NT2/D1 (cell line): ENCODE results near the gene MRPS34.
"Not testable (repeated sequence)": the region's sequence is repeated elsewhere in the genome, so short reads cannot be mapped to it uniquely, and the experiment has no call there.

Experiments used
- DNase-seq: peaks from one replicate; pipeline ENCODE4 v3.0.0-alpha.2; 2011; ENCODE audit warnings: low read depth, low spot score
- H3K27me3 ChIP-seq: 2 replicates; pipeline ENCODE4 v1.6.0; 2011; ENCODE audit warnings: mild to moderate bottlenecking; ENCODE audit not compliant: insufficient read length, insufficient read depth
- H3K36me3 ChIP-seq: 2 replicates; pipeline ENCODE4 v1.6.1; 2011; ENCODE audit warnings: mild to moderate bottlenecking, low read length, mixed read lengths; ENCODE audit not compliant: insufficient read depth, insufficient read length
- H3K4me1 ChIP-seq: 2 replicates; pipeline ENCODE4 v1.5.1; 2011; ENCODE audit not compliant: insufficient read depth, insufficient read length
- H3K4me3 ChIP-seq: 2 replicates; pipeline ENCODE4 v1.5.1; 2011; ENCODE audit warnings: low read depth; ENCODE audit not compliant: insufficient read length
- H3K9ac ChIP-seq: 2 replicates; pipeline ENCODE4 v1.6.0; 2011; ENCODE audit warnings: low read depth; ENCODE audit not compliant: insufficient read length
- H3K9me3 ChIP-seq: 2 replicates; pipeline ENCODE4 v1.5.1; 2011; ENCODE audit warnings: mild to moderate bottlenecking, low read length; ENCODE audit not compliant: insufficient read depth
- SUZ12 ChIP-seq: IDR thresholded peaks from 2 replicates; pipeline ENCODE4 v1.6.1; 2011; ENCODE audit not compliant: insufficient read length, insufficient read depth; ENCODE audit errors: extremely low read depth
- YY1 ChIP-seq: IDR thresholded peaks from 2 replicates; pipeline ENCODE4 v1.6.1; 2011; ENCODE audit not compliant: insufficient read length, insufficient read depth
- ZNF274 ChIP-seq: IDR thresholded peaks from 2 replicates; pipeline ENCODE4 v1.6.1; 2011; ENCODE audit warnings: mild to moderate bottlenecking, low read depth, low read length

Gene MRPS34

GRCh38 chr16:1809281-1809801 is 36.4 kb upstream of the MRPS34 start:
- TF ChIP-seq ZNF274 (no peak), YY1 (no peak), SUZ12 (no peak)
- peaks cover 31% of the 10 kb centered on the region for H3K36me3 ChIP-seq
- no peaks in the 10 kb centered on the region for H3K9me3 ChIP-seq
- peak overlapping the region; percentile 18 for H3K9ac ChIP-seq
- DNase-seq, result no peak
- H3K4me1 ChIP-seq, result no peaks in the 10 kb centered on the region
- H3K4me3 ChIP-seq, result no peak overlapping the region
- H3K27me3 ChIP-seq, result no peaks in the 10 kb centered on the region

- Histone ChIP-seq H3K27me3 (no peaks in the 10 kb centered on the region), H3K4me1 (no peaks in the 10 kb centered on the region), H3K4me3 (no peak overlapping the region), H3K9me3 (no peaks in the 10 kb centered on the region), H3K36me3 (peaks cover 32% of the 10 kb centered on the region), H3K9ac (no peak overlapping the region)
- TF ChIP-seq SUZ12 (no peak), ZNF274 (no peak), YY1 (no peak)
- no peak for DNase-seq
These were observed 35.8 kb upstream of the MRPS34 start for GRCh38 chr16:1808691-1809090.

DNA sequence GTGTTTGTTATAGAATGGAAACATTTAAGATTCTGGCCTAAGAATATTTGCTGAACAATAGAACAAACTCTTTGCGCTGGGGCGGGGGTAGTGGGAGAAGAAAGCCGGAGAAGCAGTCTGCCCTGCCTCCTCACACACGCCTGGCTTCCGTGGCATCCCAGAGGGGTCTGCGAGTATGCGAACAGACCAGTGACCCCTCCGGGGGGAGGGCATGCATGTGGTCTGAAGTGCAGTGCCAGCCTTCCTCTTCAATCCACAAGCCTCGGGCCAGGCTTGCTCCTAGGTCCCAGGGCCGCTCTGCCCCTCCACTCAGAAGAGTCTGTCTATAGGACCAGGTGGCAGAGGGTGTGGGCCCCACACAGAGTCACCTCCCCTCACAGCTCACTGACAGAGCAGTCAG is 34.7 kb upstream of the MRPS34 start:
- Histone ChIP-seq H3K36me3 (peaks cover 32% of the 10 kb centered on the region), H3K27me3 (no peaks in the 10 kb centered on the region), H3K9me3 (no peaks in the 10 kb centered on the region), H3K4me3 (no peak overlapping the region), H3K4me1 (no peaks in the 10 kb centered on the region), H3K9ac (no peak overlapping the region)
- DNase-seq, result no peak
- TF ChIP-seq ZNF274 (no peak), YY1 (no peak), SUZ12 (no peak)

- Histone ChIP-seq H3K9ac (no peak overlapping the region), H3K27me3 (no peaks in the 10 kb centered on the region), H3K4me1 (no peaks in the 10 kb centered on the region), H3K9me3 (peaks cover 41% of the 10 kb centered on the region), H3K36me3 (peaks cover 15% of the 10 kb centered on the region), H3K4me3 (no peak overlapping the region)
- no peak for DNase-seq
- TF ChIP-seq YY1 (no peak), SUZ12 (no peak), ZNF274 (no peak)
These were observed 27.8 kb upstream of the MRPS34 start for GRCh38 chr16:1800701-1801100.

- not testable (repeated sequence) for DNase-seq, H3K9ac ChIP-seq, H3K4me1 ChIP-seq, H3K27me3 ChIP-seq, H3K36me3 ChIP-seq, H3K4me3 ChIP-seq
- H3K9me3 ChIP-seq, result peaks cover 41% of the 10 kb centered on the region
These were observed 26.3 kb upstream of the MRPS34 start for GRCh38 chr16:1799263-1799662.

DNA sequence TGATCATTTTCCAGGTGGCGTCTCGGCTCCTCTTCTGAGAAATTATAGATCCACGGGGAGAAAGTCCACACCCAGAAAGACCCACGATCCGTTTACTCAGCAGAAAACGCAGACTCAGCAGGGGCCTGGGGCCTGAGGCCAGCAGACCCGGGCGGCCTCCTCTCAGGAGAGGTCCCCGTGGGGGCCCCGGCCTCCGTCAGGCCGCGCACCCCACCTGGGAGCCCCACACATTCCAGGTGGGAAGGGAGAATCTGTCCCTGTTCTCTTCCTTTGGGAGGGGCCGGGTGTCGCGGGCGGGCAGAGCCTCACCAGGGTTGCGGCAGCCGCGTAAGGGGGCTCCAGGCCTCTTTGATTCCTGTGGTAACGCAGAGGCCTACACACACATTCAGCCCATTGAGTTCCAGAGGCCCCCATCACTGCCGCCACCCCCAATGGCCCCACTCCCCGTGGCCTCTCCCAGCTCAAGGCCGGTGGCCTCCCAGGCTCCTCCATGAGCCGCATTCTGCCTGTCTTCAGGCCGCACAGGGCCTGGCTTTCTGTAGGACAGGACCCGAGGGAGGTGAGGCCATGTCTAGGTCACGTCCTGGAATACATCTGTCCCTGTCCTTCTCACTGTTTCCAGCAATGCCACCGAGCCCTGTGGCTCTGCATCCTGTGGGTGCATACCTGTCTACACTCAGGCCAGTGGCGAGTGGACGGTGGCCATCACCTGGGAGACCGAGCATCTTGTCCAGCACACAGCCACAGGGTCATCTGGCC is 22.2 kb upstream of the MRPS34 start:
- Histone ChIP-seq H3K27me3 (no peaks in the 10 kb centered on the region), H3K9ac (no peak overlapping the region), H3K4me1 (peaks cover 2% of the 10 kb centered on the region), H3K9me3 (peaks cover 33% of the 10 kb centered on the region), H3K4me3 (no peak overlapping the region), H3K36me3 (peaks cover 26% of the 10 kb centered on the region)
- TF ChIP-seq YY1 (no peak), ZNF274 (no peak), SUZ12 (no peak)
- DNase-seq, result no peak

DNA sequence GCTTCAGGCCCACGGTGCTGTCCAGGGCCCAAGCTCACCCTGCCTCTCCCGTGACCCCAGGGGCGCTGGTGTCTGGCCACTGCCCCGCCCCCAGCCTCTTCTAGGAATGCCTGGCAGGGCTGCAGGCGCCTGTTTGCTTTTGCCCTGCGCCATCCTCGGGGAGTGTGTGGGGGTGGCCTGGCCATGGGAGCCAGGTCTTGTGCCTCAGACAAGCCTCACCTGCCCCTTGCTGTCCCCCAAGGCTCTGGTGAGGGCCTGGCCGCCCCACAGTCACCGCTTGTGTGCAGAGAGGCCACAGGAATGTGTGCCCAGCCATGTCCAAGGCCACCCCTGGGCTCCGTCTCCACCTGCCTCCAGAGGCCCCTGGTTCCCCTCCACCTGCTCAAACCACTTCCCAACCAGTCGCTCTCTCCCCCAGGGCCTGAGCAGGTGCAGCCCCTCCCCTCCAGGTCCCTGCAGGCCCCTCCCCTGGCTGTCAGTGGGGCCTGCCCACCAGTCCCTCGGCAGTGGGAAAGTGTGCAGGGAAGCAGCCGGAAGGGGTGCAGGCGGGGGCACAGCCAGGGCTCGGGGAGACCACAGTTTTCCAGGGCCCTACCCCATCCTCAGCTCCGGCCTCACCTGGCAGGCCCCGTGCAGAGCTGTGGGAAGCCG is 21.4 kb upstream of the MRPS34 start:
- Histone ChIP-seq H3K9me3 (peaks cover 26% of the 10 kb centered on the region), H3K4me1 (peaks cover 2% of the 10 kb centered on the region), H3K36me3 (peaks cover 33% of the 10 kb centered on the region), H3K9ac (peak overlapping the region; percentile 10), H3K4me3 (no peak overlapping the region), H3K27me3 (no peaks in the 10 kb centered on the region)
- no peak for TF ChIP-seq ZNF274
- TF ChIP-seq YY1, result no peak
- no peak for TF ChIP-seq SUZ12
- no peak for DNase-seq
